Naive thymus-derived CD4-positive, alpha-beta T cell (primary cell): ENCODE data around the gene KCNIP4. TPM values are rescaled to one million over a fixed set of nuclear protein-coding genes. Genes with fewer than 3 reads are reported as not detected.

Source experiments
- ATAC-seq: fragments of 150-1000 bp; cut with Tn5 transposase; 2 replicates; pipeline ENCODE4 v1.10.0; 2021; ENCODE audit warnings: mild to moderate bottlenecking, moderate library complexity
- CTCF ChIA-PET: fragments of 350-600 bp; sonication (Branson Sonifier 250); formaldehyde crosslinking; loops from one replicate; lab custom pipeline; 2021; ENCODE audit warnings: antibody characterized with exemption; lab: Charles Lee
- POLR2A ChIA-PET: fragments of 350-600 bp; sonication (Branson Sonifier 250); formaldehyde crosslinking; loops from one replicate; lab custom pipeline; 2021; ENCODE audit warnings: antibody characterized with exemption, inconsistent platforms; lab: Charles Lee
- DNase-seq, 9 donors: peaks; one replicate each; pipeline versions ENCODE4 v3.0.0 to v3.0.0-alpha.2; 2020 to 2022; ENCODE audit warnings: mixed read lengths in 1 of 9
- H3K27ac ChIP-seq: one replicate; pipeline ENCODE4 v1.7.0; 2013; ENCODE audit warnings: mild to moderate bottlenecking, low read depth, low read length, moderate library complexity
- H3K27me3 ChIP-seq, 2 donors: one replicate each; pipeline ENCODE4 v1.7.0; 2013; ENCODE audit warnings: low read length in 2 of 2, mild to moderate bottlenecking in 2 of 2, moderate library complexity in 2 of 2; ENCODE audit not compliant: control insufficient read depth in 2 of 2, insufficient read depth in 2 of 2
- H3K36me3 ChIP-seq, 3 experiments: 1 replicate in 2 of 3; 2 replicates in 1 of 3; pipeline ENCODE4 v1.7.0; 2013; ENCODE audit warnings: low read length in 3 of 3, mild to moderate bottlenecking in 3 of 3, moderate library complexity in 1 of 3; ENCODE audit not compliant: insufficient read depth in 3 of 3, control insufficient read depth in 2 of 3
- H3K4me1 ChIP-seq, 2 donors: one replicate each; pipeline ENCODE4 v1.7.0; 2013; ENCODE audit warnings: low read length in 2 of 2, mild to moderate bottlenecking in 2 of 2, moderate library complexity in 1 of 2; ENCODE audit not compliant: control insufficient read depth in 2 of 2, insufficient read depth in 2 of 2
- H3K4me3 ChIP-seq: 2 replicates; pipeline ENCODE4 v1.7.0; 2013; ENCODE audit warnings: mild to moderate bottlenecking, low read length
- H3K9me3 ChIP-seq, 3 experiments: 1 replicate in 2 of 3; 2 replicates in 1 of 3; pipeline ENCODE4 v1.7.0; 2013; ENCODE audit warnings: low read length in 3 of 3; ENCODE audit not compliant: control insufficient read depth in 2 of 3
- H3K27ac Mint-ChIP-seq, 9 donors: one replicate each; pipeline ENCODE4 v1.8.0; 2020 to 2022; ENCODE audit warnings: mixed read lengths in 9 of 9, mild to moderate bottlenecking in 8 of 9, moderate library complexity in 5 of 9, inconsistent platforms in 2 of 9
- H3K27me3 Mint-ChIP-seq, 5 donors: one replicate each; pipeline ENCODE4 v1.8.0; 2021 to 2022; ENCODE audit warnings: mixed read lengths in 5 of 5, mild to moderate bottlenecking in 1 of 5
- H3K36me3 Mint-ChIP-seq, 5 donors: one replicate each; pipeline ENCODE4 v1.8.0; 2020 to 2022; ENCODE audit warnings: mixed read lengths in 5 of 5, mild to moderate bottlenecking in 3 of 5, inconsistent platforms in 1 of 5
- H3K4me1 Mint-ChIP-seq, 7 donors: one replicate each; pipeline ENCODE4 v1.8.0; 2020 to 2022; ENCODE audit warnings: mixed read lengths in 7 of 7, mild to moderate bottlenecking in 3 of 7, inconsistent platforms in 1 of 7
- H3K4me3 Mint-ChIP-seq, 10 donors: one replicate each; pipeline ENCODE4 v1.8.0; 2020 to 2022; ENCODE audit warnings: mild to moderate bottlenecking in 10 of 10, mixed read lengths in 10 of 10, moderate library complexity in 6 of 10, inconsistent platforms in 2 of 10
- H3K9me3 Mint-ChIP-seq, 11 donors: one replicate each; pipeline ENCODE4 v1.8.0; 2020 to 2022; ENCODE audit warnings: mixed read lengths in 11 of 11, mild to moderate bottlenecking in 4 of 11, inconsistent platforms in 1 of 11, moderate library complexity in 1 of 11
- intact Hi-C, 2 donors: fragments of 100-400 bp; cut with micrococcal nuclease; formaldehyde crosslinking; loops; one replicate each; pipeline ENCODE4 v1.15.1; 2023
- polyA plus RNA-seq, 2 donors: library from polyadenylated mRNA; unstranded; fragments of 300-500 nt; fragmentation: Illumina TruSeq; gene quantifications; one replicate each; pipeline ENCODE4 v1.2.3, GENCODE V29; 2021
- total RNA-seq, 6 experiments: library from RNA in 5 of 6; stranded (reverse) in 5 of 6; gene quantifications; 1 replicate in 5 of 6; 2 replicates in 1 of 6; pipeline ENCODE4 v1.2.3 and lab custom pipeline; 2021 to 2026

Gene KCNIP4
- total and polyA plus RNA-seq, 7 experiments from 2014 or later, result 0.29 TPM; not detected in 6

GRCh38 chr4:21678711-21679110 lies 269.9 kb downstream of the KCNIP4 start:
- no peaks in the 10 kb centered on the region for H3K27me3 ChIP-seq
- no peaks in the 10 kb centered on the region for H3K4me1 ChIP-seq
- H3K4me3 ChIP-seq, result no peak overlapping the region
- no peak for ATAC-seq
- no peaks in the 10 kb centered on the region for H3K36me3 ChIP-seq
- Mint-ChIP-seq H3K4me1 (no peaks in the 10 kb centered on the region), H3K9me3 (peaks cover 0 to 14% (median 3%) of the 10 kb centered on the region in 11 donors), H3K4me3 (no peak overlapping the region), H3K27ac (no peak overlapping the region), H3K27me3 (no peaks in the 10 kb centered on the region), H3K36me3 (no peaks in the 10 kb centered on the region)
- intact Hi-C loops, result no loop called here
- DNase-seq, result no peak
- CTCF ChIA-PET, result no interaction called here
- POLR2A ChIA-PET, result no interaction called here
- H3K27ac ChIP-seq, result no peak overlapping the region
- H3K9me3 ChIP-seq, result no peaks in the 10 kb centered on the region

GRCh38 chr4:21677173-21677572 lies 271.4 kb downstream of the KCNIP4 start:
- ChIA-PET CTCF (no interaction called here), POLR2A (no interaction called here)
- H3K4me3 Mint-ChIP-seq, result no peak overlapping the region
- H3K4me1 Mint-ChIP-seq, result no peaks in the 10 kb centered on the region
- H3K36me3 Mint-ChIP-seq, result no peaks in the 10 kb centered on the region
- no peak for ATAC-seq
- no peak for DNase-seq
- Histone ChIP-seq H3K36me3 (no peaks in the 10 kb centered on the region), H3K27ac (no peak overlapping the region), H3K4me1 (no peaks in the 10 kb centered on the region), H3K27me3 (no peaks in the 10 kb centered on the region), H3K4me3 (no peak overlapping the region), H3K9me3 (no peaks in the 10 kb centered on the region)
- peaks cover 0 to 14% (median 3%) of the 10 kb centered on the region in 11 donors for H3K9me3 Mint-ChIP-seq
- no peak overlapping the region for H3K27ac Mint-ChIP-seq
- intact Hi-C loops, result no loop called here
- no peaks in the 10 kb centered on the region for H3K27me3 Mint-ChIP-seq

- Mint-ChIP-seq H3K4me3 (no peak overlapping the region), H3K9me3 (peaks cover 0 to 15% (median 5%) of the 10 kb centered on the region in 11 donors), H3K36me3 (no peaks in the 10 kb centered on the region), H3K27me3 (no peaks in the 10 kb centered on the region), H3K4me1 (no peaks in the 10 kb centered on the region), H3K27ac (peak overlapping the region in 1 of 9 donors; percentile 16)
- Histone ChIP-seq H3K27me3 (no peaks in the 10 kb centered on the region), H3K27ac (no peak overlapping the region), H3K4me3 (no peak overlapping the region), H3K4me1 (no peaks in the 10 kb centered on the region), H3K9me3 (no peaks in the 10 kb centered on the region), H3K36me3 (no peaks in the 10 kb centered on the region)
- POLR2A ChIA-PET, result interaction anchor here (0.6 kb wide), 1 partner anchor 1693 kb away, joined by 4 read pairs; no protein-coding TSS in a partner anchor
- intact Hi-C loops, result no loop called here
- CTCF ChIA-PET, result no interaction called here
- ATAC-seq (no peak), DNase-seq (no peak)
Observed at GRCh38 chr4:21664355-21664754, 284.2 kb downstream of the KCNIP4 start.

GRCh38 chr4:21656832-21657231 lies 291.7 kb downstream of the KCNIP4 start:
- Histone ChIP-seq H3K27me3 (no peaks in the 10 kb centered on the region), H3K27ac (no peak overlapping the region), H3K4me1 (no peaks in the 10 kb centered on the region), H3K4me3 (no peak overlapping the region), H3K36me3 (no peaks in the 10 kb centered on the region), H3K9me3 (no peaks in the 10 kb centered on the region)
- no peaks in the 10 kb centered on the region for H3K36me3 Mint-ChIP-seq
- ATAC-seq (no peak), DNase-seq (no peak)
- H3K9me3 Mint-ChIP-seq, result peaks cover 0 to 7% (median 0%) of the 10 kb centered on the region in 11 donors
- H3K27ac Mint-ChIP-seq, result no peak overlapping the region
- ChIA-PET CTCF (no interaction called here), POLR2A (no interaction called here)
- no peak overlapping the region for H3K4me3 Mint-ChIP-seq
- H3K27me3 Mint-ChIP-seq, result no peaks in the 10 kb centered on the region
- H3K4me1 Mint-ChIP-seq, result no peaks in the 10 kb centered on the region
- intact Hi-C loops, result no loop called here

- no peaks in the 10 kb centered on the region for H3K4me1 ChIP-seq
- no peaks in the 10 kb centered on the region for H3K27me3 ChIP-seq
- ChIA-PET CTCF (no interaction called here), POLR2A (no interaction called here)
- peaks cover 0 to 7% (median 0%) of the 10 kb centered on the region in 11 donors for H3K9me3 Mint-ChIP-seq
- H3K36me3 Mint-ChIP-seq, result no peaks in the 10 kb centered on the region
- no peak for ATAC-seq
- H3K4me3 ChIP-seq, result no peak overlapping the region
- H3K27me3 Mint-ChIP-seq, result no peaks in the 10 kb centered on the region
- H3K36me3 ChIP-seq, result no peaks in the 10 kb centered on the region
- H3K4me3 Mint-ChIP-seq, result no peak overlapping the region
- no peak for DNase-seq
- H3K27ac Mint-ChIP-seq, result no peak overlapping the region
- intact Hi-C loops, result no loop called here
- H3K4me1 Mint-ChIP-seq, result no peaks in the 10 kb centered on the region
- H3K9me3 ChIP-seq, result no peaks in the 10 kb centered on the region
- no peak overlapping the region for H3K27ac ChIP-seq
Observed at GRCh38 chr4:21655031-21655430, 293.5 kb downstream of the KCNIP4 start.

GRCh38 chr4:21652508-21653231 lies 295.9 kb downstream of the KCNIP4 start:
- Histone ChIP-seq H3K27ac (no peak overlapping the region), H3K4me1 (no peaks in the 10 kb centered on the region), H3K27me3 (no peaks in the 10 kb centered on the region), H3K36me3 (no peaks in the 10 kb centered on the region), H3K9me3 (no peaks in the 10 kb centered on the region), H3K4me3 (no peak overlapping the region)
- no peaks in the 10 kb centered on the region for H3K27me3 Mint-ChIP-seq
- ChIA-PET CTCF (no interaction called here), POLR2A (no interaction called here)
- intact Hi-C loops, result no loop called here
- no peaks in the 10 kb centered on the region for H3K4me1 Mint-ChIP-seq
- H3K4me3 Mint-ChIP-seq, result no peak overlapping the region
- H3K36me3 Mint-ChIP-seq, result no peaks in the 10 kb centered on the region
- H3K9me3 Mint-ChIP-seq, result peaks cover 0 to 7% (median 0%) of the 10 kb centered on the region in 11 donors
- no peak for DNase-seq
- no peak overlapping the region for H3K27ac Mint-ChIP-seq
- no peak for ATAC-seq
